GM19035 (cell line): ENCODE data around the gene PRPF39.
"Not testable (repeated sequence)": the region's sequence is repeated elsewhere in the genome, so short reads cannot be mapped to it uniquely, and the experiment has no call there.

Experiments
- ATAC-seq: cut with Tn5 transposase; IDR thresholded peaks from one replicate; pipeline ENCODE4 v1.9.1; 2021; ENCODE audit not compliant: unreplicated experiment

Gene PRPF39

DNA sequence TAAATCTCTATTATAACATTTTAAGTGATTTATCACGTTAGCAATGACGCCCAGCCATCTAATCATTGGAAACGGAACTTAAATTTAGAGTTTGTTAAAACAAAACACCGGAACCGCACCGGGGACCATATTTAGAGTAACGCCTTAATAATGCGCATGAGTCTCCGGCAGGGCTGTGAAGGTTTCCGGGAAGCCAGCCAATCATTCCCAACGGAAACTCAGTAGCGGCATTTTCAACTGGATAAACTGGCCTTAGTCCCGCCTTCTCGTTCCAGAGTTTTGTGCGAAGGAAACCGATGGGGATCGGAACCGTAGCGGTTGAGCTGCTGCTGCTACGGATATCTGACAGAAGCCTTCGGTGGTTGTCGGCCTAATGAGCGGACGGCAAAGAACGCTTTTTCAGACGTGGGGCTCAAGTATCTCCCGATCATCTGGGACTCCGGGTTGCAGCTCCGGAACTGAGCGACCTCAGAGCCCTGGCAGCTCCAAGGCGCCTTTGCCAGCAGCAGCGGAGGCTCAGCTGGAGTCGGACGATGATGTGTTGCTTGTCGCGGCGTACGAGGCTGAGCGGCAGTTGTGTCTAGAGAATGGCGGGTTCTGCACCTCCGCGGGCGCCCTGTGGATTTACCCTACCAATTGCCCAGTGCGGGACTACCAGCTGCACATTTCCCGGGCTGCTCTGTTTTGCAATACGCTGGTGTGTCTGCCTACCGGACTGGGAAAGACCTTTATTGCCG, 51.9 kb downstream of the PRPF39 start, which contains the start of gene FANCM:
Gene FANCM (plus strand): TSS at position 272 of the 737 bp plus-strand sequence. CDS start 102 bp downstream, at position 374.
- peak; percentile 40 for ATAC-seq

DNA sequence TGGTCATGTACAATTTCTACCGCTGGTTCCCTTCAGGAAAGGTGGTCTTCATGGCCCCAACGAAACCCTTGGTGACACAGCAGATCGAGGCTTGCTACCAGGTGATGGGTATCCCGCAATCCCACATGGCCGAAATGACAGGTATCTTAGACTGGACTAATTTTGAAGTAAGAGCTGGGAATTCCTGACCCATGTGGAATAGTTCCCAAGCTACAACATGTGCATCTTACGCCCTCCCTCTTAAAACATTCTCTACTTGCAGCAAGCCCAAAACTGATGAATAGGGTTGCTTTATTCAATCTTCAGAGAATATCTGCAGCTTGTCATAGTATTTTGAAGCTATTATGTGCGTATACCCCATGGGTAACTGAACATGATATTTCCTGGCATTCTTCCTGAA, 52.5 kb downstream of the PRPF39 start:
- ATAC-seq = no peak

DNA sequence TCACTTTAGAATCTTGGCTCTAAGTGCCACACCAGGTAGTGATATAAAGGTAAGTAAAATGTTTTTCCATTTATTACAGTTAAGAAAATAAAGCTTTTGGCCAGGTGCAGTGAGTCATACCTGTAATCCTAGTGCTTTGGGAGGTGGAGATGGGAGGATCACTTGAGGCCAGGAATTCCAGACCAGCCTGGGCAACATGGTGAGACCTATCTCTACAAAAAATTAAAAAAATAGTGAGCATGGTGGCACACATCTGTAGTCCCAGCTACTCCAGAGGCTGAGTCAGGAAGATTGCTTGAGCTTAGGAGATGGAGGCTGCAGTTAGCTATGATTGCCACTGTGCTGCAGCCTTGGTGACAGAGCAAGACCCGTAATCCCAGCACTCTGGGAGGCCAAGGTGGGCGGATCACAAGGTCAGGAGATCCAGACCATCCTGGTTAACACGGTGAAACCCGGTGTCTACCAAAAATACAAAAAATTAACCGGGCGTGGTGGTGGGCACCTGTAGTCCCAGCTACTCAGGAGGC, 56.8 kb downstream of the PRPF39 start:
- no peak for ATAC-seq

GRCh38 chr14:45142083-45142482, 58.2 kb downstream of the PRPF39 start:
- not testable (repeated sequence) for ATAC-seq

GRCh38 chr14:45144658-45145057, 60.7 kb downstream of the PRPF39 start:
- peak; percentile 49 for ATAC-seq

- ATAC-seq = no peak
Observed at GRCh38 chr14:45145214-45145613, 61.3 kb downstream of the PRPF39 start.

DNA sequence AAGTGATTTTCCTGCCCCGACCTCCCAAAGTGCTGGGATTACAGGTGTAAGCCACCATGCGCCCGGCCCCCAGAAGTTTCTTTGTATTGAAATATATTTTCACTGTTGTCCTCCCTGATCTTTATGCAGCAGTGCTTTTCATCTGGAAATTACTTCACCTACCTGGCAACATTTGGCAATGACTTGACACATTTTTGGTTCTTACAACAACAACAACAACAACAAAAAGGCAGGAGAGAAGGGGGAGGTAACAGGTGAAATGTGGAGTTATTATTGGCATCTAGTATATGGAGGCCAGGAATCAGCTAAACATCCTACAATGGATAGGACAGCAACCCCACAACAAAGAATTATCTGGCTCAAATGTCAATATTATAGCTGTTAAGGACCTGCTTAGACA, 65.7 kb downstream of the PRPF39 start:
- ATAC-seq = no peak

DNA sequence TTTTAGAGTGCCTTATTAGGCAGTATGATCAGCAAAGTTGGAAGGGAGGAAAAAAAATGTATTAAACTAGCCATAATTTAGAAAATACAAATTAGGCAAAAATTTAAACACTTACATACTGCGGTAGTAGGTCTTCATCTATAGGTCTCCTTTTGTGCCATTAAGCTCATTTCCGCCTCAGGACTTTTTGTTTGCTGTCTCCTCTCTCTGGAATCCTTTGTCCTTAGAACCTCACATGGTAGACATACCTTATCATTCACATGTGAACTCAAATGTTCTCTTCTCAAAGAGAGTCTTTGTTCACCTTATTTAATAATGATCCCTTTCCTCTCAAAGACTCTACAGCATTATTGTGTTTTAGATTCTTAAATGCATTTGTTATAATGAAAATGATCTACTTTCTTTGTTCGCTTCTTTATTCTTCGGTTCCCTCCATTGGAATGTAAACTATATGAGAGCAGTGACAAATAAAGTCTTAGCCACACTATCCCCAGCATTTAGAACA, 66.5 kb downstream of the PRPF39 start:
- ATAC-seq = no peak

GRCh38 chr14:45156067-45156466, 72.2 kb downstream of the PRPF39 start:
- peak; percentile 64 for ATAC-seq
